Measurements from ENCODE around the gene SIX5.

DNA sequence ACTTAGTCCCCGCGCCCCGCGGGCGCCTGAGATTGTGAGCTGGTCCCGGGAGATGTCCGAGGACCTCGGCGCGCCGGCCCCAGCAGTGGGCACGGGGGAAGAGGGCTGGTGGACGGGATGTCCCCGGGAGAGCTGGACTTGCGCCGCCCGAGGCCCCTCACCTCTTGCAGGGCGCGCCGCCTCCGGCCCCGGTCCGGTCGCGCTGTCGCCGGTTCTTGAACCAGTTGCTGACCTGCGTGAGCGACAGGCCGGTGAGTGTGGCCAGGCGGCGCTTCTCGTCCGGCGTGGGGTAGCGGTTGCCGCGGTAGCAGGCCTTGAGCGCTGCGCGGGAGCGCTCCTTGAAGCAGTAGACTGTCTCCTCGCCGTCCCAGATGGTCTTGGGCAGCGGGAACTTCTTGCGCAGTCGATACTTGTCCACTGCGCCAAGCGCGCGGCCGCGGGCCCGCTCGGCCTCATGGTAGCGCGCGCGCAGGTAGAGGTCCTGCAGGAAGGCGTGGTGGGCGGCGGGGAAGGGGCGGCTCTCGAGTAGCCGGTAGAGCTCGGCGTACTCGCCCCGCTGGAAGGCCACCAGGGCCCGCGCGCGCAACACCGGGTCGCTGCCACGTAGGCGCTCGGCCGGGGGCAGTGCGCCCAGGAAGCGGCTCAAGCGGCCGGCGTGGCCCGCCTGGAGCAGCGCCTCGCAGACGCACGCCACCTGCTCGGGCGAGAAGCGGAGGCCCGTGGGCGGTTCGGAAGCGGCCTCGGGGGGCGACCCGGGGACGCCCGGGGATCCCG, 984 bp downstream of the SIX5 start:
- TF ChIP-seq, protein P1, sequence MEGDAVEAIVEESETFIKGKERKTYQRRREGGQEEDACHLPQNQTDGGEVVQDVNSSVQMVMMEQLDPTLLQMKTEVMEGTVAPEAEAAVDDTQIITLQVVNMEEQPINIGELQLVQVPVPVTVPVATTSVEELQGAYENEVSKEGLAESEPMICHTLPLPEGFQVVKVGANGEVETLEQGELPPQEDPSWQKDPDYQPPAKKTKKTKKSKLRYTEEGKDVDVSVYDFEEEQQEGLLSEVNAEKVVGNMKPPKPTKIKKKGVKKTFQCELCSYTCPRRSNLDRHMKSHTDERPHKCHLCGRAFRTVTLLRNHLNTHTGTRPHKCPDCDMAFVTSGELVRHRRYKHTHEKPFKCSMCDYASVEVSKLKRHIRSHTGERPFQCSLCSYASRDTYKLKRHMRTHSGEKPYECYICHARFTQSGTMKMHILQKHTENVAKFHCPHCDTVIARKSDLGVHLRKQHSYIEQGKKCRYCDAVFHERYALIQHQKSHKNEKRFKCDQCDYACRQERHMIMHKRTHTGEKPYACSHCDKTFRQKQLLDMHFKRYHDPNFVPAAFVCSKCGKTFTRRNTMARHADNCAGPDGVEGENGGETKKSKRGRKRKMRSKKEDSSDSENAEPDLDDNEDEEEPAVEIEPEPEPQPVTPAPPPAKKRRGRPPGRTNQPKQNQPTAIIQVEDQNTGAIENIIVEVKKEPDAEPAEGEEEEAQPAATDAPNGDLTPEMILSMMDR (IDR thresholded peaks at IDR 0.05), result no peak
- TF ChIP-seq, protein P2, sequence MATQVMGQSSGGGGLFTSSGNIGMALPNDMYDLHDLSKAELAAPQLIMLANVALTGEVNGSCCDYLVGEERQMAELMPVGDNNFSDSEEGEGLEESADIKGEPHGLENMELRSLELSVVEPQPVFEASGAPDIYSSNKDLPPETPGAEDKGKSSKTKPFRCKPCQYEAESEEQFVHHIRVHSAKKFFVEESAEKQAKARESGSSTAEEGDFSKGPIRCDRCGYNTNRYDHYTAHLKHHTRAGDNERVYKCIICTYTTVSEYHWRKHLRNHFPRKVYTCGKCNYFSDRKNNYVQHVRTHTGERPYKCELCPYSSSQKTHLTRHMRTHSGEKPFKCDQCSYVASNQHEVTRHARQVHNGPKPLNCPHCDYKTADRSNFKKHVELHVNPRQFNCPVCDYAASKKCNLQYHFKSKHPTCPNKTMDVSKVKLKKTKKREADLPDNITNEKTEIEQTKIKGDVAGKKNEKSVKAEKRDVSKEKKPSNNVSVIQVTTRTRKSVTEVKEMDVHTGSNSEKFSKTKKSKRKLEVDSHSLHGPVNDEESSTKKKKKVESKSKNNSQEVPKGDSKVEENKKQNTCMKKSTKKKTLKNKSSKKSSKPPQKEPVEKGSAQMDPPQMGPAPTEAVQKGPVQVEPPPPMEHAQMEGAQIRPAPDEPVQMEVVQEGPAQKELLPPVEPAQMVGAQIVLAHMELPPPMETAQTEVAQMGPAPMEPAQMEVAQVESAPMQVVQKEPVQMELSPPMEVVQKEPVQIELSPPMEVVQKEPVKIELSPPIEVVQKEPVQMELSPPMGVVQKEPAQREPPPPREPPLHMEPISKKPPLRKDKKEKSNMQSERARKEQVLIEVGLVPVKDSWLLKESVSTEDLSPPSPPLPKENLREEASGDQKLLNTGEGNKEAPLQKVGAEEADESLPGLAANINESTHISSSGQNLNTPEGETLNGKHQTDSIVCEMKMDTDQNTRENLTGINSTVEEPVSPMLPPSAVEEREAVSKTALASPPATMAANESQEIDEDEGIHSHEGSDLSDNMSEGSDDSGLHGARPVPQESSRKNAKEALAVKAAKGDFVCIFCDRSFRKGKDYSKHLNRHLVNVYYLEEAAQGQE (IDR thresholded peaks at IDR 0.05; ENCODE audit: insufficient read depth in 1 of 2, low read depth in 2 of 2, low read length in 1 of 2), result no peak
- TF ChIP-seq POLR2AphosphoS5 (IDR thresholded peaks at IDR 0.05; ENCODE audit: low read depth, low read length), result no peak
